HEK293 (cell line): ENCODE measurements around the gene C1orf115.

Experiments
- CTCF ChIA-PET: fragments of 350-600 bp; formaldehyde crosslinking; extraction: SDS; loops from one replicate; lab custom pipeline; 2021; ENCODE audit warnings: antibody characterized with exemption; lab: Yijun Ruan, JAX
- POLR2A ChIA-PET: fragments of 300-600 bp; formaldehyde crosslinking; extraction: SDS; loops from one replicate; lab custom pipeline; 2020; ENCODE audit warnings: antibody characterized with exemption, inconsistent platforms; lab: Yijun Ruan, JAX
- H3K27ac ChIP-seq: fragments of 200-500 bp; sonication (Bioruptor generic); 2 replicates; pipeline ENCODE4 v1.5.1; 2014; ENCODE audit warnings: low read depth, low read length, control low read depth, inconsistent platforms; ENCODE audit errors: extremely low read depth
- H3K36me3 ChIP-seq, 2 experiments: fragments of 200-500 bp in 1 of 2; sonication (Bioruptor generic) in 1 of 2; 1 replicate in 1 of 2; 2 replicates in 1 of 2; pipeline ENCODE4 v1.5.1; 2014 to 2017; ENCODE audit warnings: inconsistent platforms in 2 of 2, low read length in 2 of 2; ENCODE audit not compliant: control insufficient read depth in 2 of 2, insufficient read depth in 1 of 2
- H3K4me1 ChIP-seq: fragments of 200-500 bp; sonication (Bioruptor generic); 2 replicates; pipeline ENCODE4 v1.5.1; 2014; ENCODE audit warnings: mild to moderate bottlenecking, low read length, inconsistent platforms; ENCODE audit not compliant: control insufficient read depth, insufficient read depth
- H3K4me3 ChIP-seq: 2 replicates; pipeline ENCODE4 v1.5.1; 2011; ENCODE audit warnings: low read depth, mild to moderate bottlenecking, control low read depth, low read length, moderate library complexity
- H3K9me3 ChIP-seq: fragments of 200-500 bp; sonication (Bioruptor generic); 2 replicates; pipeline ENCODE4 v1.5.1; 2014; ENCODE audit warnings: low read depth, low read length, inconsistent platforms; ENCODE audit not compliant: control insufficient read depth, insufficient read depth
- BCL6B ChIP-seq: fragments of 450-650 bp; formaldehyde crosslinking; IDR thresholded peaks from 2 replicates; pipeline ENCODE4 v1.5.1; 2017; ENCODE audit warnings: missing biosample characterization, missing genetic modification characterization
- PRDM6 ChIP-seq: fragments of 450-650 bp; formaldehyde crosslinking; IDR thresholded peaks from 2 replicates; pipeline ENCODE4 v1.5.1; 2017; ENCODE audit warnings: missing biosample characterization, missing genetic modification characterization
- SETDB1 ChIP-seq: IDR thresholded peaks from one replicate; pipeline ENCODE4 v1.6.1; 2017; ENCODE audit warnings: mild to moderate bottlenecking, low read length, moderate library complexity, mixed read lengths; ENCODE audit not compliant: insufficient read length
- TRIM28 ChIP-seq: IDR thresholded peaks from 2 replicates; pipeline ENCODE4 v1.6.1; 2011; ENCODE audit warnings: low read length, control low read depth, borderline replicate concordance
- ZBTB11 ChIP-seq: fragments of 450-650 bp; formaldehyde crosslinking; conservative IDR thresholded peaks from 2 replicates; pipeline ENCODE4 v1.5.1; 2016; ENCODE audit warnings: low read depth, missing biosample characterization, missing genetic modification characterization
- ZNF132 ChIP-seq: fragments of 450-650 bp; formaldehyde crosslinking; IDR thresholded peaks from 2 replicates; pipeline ENCODE4 v1.5.1; 2017; ENCODE audit warnings: missing biosample characterization, missing genetic modification characterization, borderline replicate concordance
- ZNF148 ChIP-seq: fragments of 450-650 bp; formaldehyde crosslinking; IDR thresholded peaks from 2 replicates; pipeline ENCODE4 v1.5.0; 2017; ENCODE audit warnings: missing biosample characterization, missing genetic modification characterization, borderline replicate concordance
- ZNF157 ChIP-seq: fragments of 450-650 bp; formaldehyde crosslinking; IDR thresholded peaks from 2 replicates; pipeline ENCODE4 v1.5.1; 2016; ENCODE audit warnings: missing biosample characterization, missing genetic modification characterization
- ZNF184 ChIP-seq: fragments of 450-650 bp; IDR thresholded peaks from 2 replicates; pipeline ENCODE4 v1.5.1; 2018; ENCODE audit warnings: missing biosample characterization, mild to moderate bottlenecking, missing genetic modification characterization
- ZNF23 ChIP-seq: fragments of 450-650 bp; formaldehyde crosslinking; IDR thresholded peaks from 2 replicates; pipeline ENCODE4 v1.5.1; 2016; ENCODE audit warnings: missing biosample characterization, missing genetic modification characterization, borderline replicate concordance
- ZNF266 ChIP-seq: fragments of 450-650 bp; formaldehyde crosslinking; IDR thresholded peaks from 2 replicates; pipeline ENCODE4 v1.5.1; 2016; ENCODE audit warnings: missing biosample characterization, missing genetic modification characterization, low read depth
- ZNF391 ChIP-seq: fragments of 450-650 bp; formaldehyde crosslinking; IDR thresholded peaks from 2 replicates; pipeline ENCODE4 v1.5.1; 2016; ENCODE audit warnings: low read depth, missing biosample characterization, missing genetic modification characterization, borderline replicate concordance
- ZNF423 ChIP-seq: fragments of 450-650 bp; formaldehyde crosslinking; IDR thresholded peaks from 2 replicates; pipeline ENCODE4 v1.5.1; 2016; ENCODE audit warnings: missing biosample characterization, missing genetic modification characterization
- ZNF426 ChIP-seq: fragments of 450-650 bp; formaldehyde crosslinking; IDR thresholded peaks from 2 replicates; pipeline ENCODE4 v1.5.1; 2017; ENCODE audit warnings: missing biosample characterization, missing genetic modification characterization, mild to moderate bottlenecking, inconsistent platforms, moderate library complexity
- ZNF555 ChIP-seq: fragments of 450-650 bp; formaldehyde crosslinking; conservative IDR thresholded peaks from 2 replicates; pipeline ENCODE4 v1.5.1; 2017; ENCODE audit warnings: missing biosample characterization, mild to moderate bottlenecking, missing genetic modification characterization, inconsistent platforms
- ZNF585B ChIP-seq: fragments of 450-650 bp; formaldehyde crosslinking; IDR thresholded peaks from 2 replicates; pipeline ENCODE4 v1.5.1; 2016; ENCODE audit warnings: missing biosample characterization, missing genetic modification characterization
- ZNF670 ChIP-seq: fragments of 450-650 bp; formaldehyde crosslinking; IDR thresholded peaks from 2 replicates; pipeline ENCODE4 v1.5.1; 2016; ENCODE audit warnings: missing biosample characterization, missing genetic modification characterization, low read depth
- ZNF707 ChIP-seq: fragments of 450-650 bp; formaldehyde crosslinking; IDR thresholded peaks from 2 replicates; pipeline ENCODE4 v1.5.1; 2016; ENCODE audit warnings: missing biosample characterization, missing genetic modification characterization
- ZNF792 ChIP-seq: fragments of 450-650 bp; formaldehyde crosslinking; IDR thresholded peaks from 2 replicates; pipeline ENCODE4 v1.5.1; 2016; ENCODE audit warnings: missing biosample characterization, missing genetic modification characterization

The C1orf115 gene

GRCh38 chr1:220669005-220669404 lies 21.2 kb upstream of the C1orf115 start (continued):
- TF ChIP-seq ZBTB11 (tag by site-specific recombination) (no peak), ZNF423 (tag by site-specific recombination) (no peak), ZNF707 (no peak), BCL6B (no peak), ZNF670 (tag by site-specific recombination) (no peak)

GRCh38 chr1:220670365-220670764 lies 19.8 kb upstream of the C1orf115 start:
- POLR2A ChIA-PET, result no interaction called here
- CTCF ChIA-PET, result no interaction called here
- Histone ChIP-seq H3K9me3 (no peaks in the 10 kb centered on the region), H3K4me3 (no peak overlapping the region), H3K27ac (no peak overlapping the region), H3K36me3 (no peaks in the 10 kb centered on the region), H3K4me1 (no peaks in the 10 kb centered on the region)
- peak; percentile 52 for TF ChIP-seq SETDB1
- TF ChIP-seq ZNF23, result no peak
- 0 out of 2 replicates have a peak, but pooled peaks have one; percentile 52 for TF ChIP-seq TRIM28

- ChIA-PET CTCF (interaction anchor here (0.5 to 0.8 kb wide), 2 partner anchors 10 to 464 kb away, joined by 3 to 5 read pairs; no protein-coding TSS in a partner anchor), POLR2A (no interaction called here)
- no peaks in the 10 kb centered on the region for H3K4me1 ChIP-seq
- H3K27ac ChIP-seq, result no peak overlapping the region
- TF ChIP-seq ZNF148 (tag by site-specific recombination) (no peak), ZNF157 (no peak), PRDM6 (tag by site-specific recombination) (no peak), ZNF585B (no peak), ZNF391 (tag by site-specific recombination) (no peak), ZNF555 (tag by site-specific recombination) (no peak), ZNF266 (tag by site-specific recombination) (no peak), ZNF184 (tag by site-specific recombination) (no peak), ZNF792 (tag by site-specific recombination) (no peak), ZNF426 (tag by site-specific recombination) (no peak), ZNF132 (no peak)
- H3K9me3 ChIP-seq, result no peaks in the 10 kb centered on the region
- H3K4me3 ChIP-seq, result no peak overlapping the region
- H3K36me3 ChIP-seq, result no peaks in the 10 kb centered on the region
Observed at GRCh38 chr1:220673921-220674320, 16.2 kb upstream of the C1orf115 start.
